GM18858 (cell line): ENCODE data around the gene NHERF2.

Source experiments
- ATAC-seq: cut with Tn5 transposase; IDR thresholded peaks from one replicate; pipeline ENCODE4 v1.9.1; 2021; ENCODE audit not compliant: unreplicated experiment

Gene NHERF2

DNA sequence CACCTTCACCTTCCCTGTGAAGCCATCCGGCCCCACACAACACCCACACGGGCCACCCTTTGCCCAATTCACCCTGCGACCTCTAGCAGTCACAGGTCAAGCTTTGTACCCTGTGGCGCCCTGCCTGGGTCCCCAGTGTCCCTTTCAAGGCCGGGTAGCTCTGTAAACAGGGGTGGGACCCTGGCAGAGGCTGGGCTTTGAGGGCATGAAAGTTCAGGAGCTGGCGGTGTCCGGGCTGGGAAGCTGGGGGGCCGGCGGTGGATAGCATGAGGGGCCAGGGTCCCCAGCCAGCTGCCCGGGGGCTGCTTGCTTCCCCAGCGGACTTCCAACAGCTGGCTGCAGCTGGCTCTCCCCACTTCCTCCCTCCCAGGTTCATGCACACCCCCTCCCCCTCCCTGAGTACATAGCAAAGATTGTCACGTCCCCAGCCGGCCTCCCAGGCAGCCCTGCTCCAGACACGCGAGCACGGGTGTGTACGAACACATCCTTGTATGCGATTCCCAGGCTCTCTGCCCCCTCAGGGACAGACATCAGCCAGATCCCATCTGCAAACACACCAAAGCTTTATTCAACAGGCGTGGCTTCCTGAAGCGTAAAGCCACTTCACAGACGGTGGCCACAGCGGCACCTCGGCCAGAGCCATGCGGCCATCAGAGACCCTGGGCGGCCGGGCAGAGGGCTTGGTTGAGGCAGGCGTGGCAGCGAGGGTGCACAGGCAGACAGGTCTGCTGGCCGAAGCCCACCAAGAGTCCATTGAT is 12.8 kb downstream of the NHERF2 start:
- no peak for ATAC-seq

DNA sequence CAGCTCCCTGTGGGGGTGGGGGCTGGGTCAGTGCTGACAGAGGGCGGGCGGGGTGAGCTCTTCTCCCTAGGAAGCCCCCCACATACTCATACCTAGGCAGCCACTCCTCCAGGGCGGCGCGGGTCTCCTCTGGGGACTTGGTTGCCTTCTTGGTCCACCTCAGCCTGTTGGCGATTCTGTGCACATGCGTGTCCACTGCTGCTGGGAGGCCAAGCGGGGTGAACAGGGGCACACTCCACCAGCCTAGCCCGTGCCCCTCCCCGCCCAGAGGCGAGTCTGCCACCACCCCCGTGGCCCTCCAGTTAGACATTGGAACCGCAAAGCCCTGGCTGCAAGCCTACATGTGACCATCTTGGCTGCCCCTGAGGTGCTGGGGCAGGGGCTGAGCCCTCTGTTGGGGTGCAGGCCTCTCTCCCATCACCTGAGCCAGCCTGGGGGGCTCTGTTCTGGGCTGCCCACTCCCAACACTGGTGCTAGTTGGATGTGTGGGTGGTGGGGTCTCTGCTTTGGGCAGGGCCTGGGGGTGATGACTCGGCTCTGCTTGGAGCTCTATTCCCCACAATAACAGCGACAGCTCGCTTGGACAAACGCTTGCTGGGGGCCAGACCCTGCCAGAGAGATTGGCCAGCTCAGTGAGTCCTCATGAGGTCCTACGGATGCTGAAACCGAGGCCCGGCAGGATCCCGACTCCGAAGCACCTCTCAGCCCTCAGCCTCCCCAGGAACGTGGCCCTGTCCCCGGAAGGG is 13.5 kb downstream of the NHERF2 start:
- no peak for ATAC-seq

DNA sequence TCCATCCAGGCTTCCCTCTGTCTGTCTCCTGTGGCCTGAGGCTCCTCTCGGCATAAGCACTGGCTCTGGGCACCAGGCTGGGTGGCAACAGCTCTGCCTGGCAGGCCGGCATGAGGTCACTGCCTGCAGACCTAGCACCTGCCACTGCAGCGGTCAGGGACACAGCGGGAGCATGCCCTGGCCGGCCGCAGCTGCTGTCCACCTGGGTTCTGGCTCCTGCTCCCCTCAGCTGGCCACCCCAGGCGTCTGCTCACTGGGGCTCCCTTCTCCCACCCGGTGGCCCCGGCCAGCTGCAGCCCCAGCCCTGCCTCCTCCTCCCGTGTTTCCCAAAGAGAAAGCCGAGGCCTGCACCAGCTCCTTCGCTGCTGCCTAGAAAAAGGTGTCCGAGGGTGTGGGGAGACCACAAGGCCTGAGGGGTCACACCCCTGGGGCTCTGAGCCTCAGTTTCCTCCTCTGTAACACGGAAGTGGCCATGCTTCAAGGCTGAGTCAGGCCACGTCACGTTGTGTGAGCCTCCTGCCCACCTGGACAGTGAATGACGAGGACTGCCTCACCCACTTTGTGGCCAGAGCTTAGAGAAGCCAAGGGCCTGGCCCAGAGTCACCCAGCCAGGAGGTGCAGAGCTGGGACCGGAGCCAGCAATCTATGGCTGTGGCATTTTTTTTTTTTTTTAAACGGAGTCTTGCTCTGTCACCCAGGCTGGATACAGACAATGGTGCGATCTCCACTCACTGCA is 14.3 kb downstream of the NHERF2 start:
- ATAC-seq = no peak

DNA sequence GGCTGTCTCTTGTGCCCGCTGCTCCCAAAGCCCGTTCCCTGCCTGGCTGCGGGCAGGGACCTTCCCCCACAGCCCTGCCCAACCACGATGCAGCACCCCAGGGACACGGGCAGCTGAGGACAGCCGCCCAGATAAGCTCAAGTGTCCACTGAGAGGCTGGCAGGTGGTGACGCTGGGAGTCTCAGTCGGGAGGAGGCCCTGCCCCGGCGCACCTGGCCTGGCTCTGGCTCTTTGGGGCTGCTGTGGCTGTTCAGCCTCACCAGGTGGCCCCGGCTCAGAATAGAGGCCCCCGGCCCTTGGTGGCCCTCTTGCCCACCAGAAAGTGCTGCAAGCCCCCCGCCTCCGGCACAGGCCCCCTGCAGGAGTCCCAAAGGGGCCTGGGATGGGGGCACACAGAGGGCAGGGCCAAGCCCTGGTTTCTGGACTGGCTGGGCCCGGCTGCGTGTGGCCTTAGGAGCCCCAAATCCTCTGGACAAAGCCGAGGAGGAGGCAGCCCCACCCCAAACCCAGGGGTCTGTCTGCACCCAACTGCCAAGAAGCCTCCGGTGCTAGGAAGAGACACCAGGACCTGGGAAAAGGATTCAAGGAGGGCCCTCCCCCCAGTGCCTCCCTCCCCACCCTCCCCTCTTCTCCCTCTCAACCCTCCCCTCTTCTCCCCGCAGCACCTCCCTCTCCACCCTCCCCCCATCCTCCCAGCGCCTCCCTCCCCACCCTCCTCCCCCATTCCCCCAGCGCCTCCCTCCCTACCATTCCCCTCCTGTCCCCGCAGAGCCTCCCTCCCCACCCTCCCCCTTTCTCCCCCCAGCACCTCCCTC is 15.7 kb downstream of the NHERF2 start:
- no peak for ATAC-seq

DNA sequence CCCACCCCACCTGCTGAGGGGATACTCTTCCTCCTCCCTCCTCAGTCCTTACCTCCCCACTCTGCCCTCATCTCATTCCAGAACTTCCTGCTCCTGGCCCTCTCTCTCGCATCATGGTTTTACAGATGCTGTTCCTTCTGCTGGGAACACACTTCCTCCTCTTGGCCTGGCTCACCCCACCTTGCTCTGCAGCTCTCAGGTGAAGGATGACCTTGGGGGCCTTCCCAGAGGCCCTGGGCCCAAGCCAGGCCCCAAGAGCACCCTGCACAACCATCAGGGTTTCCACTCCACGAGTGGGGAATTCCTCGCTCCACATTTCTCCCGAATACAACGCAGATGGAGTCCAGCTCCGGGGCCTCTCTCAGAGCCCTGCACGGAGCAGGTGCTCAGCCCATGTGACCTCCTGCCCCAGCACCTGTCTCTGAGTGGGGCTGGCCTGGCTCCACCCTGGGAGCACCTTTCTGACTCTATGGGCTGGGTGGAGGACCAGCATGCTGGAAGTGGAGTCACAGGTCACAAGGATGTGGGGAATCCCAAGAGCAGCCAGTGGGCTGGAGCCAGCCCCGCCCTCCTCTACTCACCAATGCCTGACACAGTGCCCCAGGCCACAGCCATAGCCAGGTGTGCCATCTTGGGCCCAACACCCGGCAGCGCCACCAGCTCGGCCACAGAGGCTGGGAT is 16.4 kb downstream of the NHERF2 start:
- ATAC-seq = no peak

DNA sequence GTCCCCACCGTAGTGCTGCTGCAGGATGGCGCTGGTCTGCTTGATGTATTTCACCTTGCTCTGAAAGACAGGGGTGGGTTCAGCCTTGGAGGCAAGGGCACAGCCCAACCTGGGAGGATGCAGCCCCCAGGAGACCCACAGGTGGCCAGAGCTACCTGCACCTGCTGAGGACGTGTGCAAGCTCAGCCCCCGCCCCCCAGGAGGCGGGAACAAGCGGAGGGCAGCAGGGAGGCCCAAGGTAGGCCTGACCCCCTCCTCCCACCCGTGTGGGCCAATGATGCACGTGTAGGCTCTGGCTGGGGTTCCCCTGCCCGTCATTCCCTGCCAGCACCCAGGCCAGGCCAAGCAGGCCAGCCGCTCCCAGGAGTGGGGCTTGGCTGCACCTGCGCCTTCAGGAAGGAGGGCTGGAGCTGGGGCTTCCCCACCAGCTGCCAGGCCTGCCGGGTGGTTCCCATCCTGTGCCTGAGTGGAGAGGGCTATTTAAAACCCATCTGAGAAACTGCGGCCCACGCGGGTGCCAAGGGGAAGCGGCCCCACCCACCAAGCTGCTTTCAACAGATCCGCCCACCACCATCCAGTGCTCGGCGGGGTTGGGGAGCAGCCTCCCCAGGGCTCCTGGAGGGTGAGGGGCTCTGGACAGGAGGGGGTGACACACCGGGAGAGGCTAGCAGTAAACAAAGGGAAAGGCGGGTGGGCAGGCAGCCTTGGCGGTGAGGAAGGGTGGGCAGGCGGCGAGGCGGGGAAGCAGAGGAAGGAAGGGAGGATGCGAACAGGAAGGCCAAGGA is 17.2 kb downstream of the NHERF2 start:
- ATAC-seq = no peak

DNA sequence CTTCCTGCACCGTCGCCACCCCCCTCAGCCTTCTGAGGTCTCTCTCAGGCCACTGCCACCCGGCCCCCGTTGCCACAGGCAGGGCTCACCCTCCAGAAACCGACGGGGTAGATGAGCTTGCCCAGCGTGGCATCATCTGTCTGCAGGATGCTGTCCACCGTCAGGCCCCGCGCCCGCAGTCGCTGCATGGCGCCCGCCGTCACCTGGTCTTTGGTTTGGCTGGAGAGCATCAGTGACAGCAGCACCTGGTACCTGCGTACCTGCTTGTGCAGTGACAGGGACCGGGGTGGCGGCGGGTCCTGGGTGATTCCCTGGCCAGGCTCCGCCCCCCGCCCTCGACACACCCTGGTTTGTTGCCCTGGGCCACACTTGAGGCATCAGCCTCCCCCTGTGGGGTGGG is 17.8 kb downstream of the NHERF2 start:
- ATAC-seq = no peak

DNA sequence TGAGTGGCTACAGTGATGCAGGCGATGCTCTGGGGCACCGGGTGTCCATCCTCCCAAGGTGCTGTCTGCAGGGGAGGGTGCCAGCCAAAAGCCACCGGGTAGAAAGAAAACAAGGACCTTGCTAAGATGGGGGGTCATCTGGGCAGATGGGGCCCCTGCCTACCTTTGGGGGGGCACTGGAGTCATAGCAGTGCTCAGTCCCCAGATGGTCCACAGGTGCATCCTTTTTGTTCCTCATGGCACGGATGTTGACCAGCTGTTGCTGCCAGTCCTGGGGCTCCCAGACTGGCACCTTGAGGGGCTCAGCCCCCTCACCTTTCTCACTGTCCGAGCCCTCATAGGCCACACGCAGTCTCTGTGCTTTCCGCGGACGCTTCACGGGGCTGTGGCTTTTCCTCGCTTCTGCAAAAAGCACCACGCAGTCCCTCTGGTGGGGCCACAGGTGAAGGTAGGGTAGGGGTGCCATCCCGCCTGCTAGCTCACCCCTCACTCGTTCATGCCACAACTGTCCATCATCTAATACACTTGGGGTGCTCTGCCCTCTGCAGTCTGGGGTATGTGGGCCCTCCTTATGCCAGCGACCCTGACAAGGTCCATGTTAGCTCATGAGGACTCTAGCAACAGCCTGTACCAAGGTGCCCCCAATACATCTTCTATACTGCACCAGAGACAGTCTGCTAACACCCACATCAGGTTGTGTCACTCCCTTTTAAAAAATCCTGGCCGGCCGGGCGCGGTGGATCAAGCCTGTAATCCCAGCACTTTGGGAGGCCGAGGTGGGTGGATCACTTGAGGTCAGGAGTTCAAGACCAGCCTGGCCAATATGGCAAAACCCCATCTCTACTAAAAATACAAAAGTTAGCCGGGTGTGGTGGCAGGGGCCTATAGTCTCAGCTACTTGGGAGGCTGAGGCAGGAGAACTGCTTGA is 19.5 kb downstream of the NHERF2 start:
- no peak for ATAC-seq

DNA sequence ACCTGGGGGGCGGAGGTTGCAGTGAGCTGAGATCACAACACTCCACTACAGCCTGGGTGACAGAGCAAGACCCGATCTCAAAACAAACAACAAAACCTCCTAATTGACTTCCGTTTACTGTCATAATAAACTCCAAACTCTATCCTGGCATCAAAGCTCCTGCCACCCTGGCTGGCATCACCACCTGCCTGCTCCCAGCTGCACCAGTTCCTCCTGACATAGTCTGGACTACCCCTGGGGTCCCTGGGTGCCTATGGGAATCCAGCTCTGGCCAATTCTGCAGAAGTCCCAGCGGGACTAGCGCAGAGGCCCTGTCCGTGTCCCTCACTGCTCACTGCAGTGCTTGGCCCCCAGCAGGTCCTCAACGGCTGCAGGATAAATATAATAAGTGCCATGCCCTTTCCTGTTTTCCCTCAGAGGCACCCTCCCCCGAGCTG is 20.2 kb downstream of the NHERF2 start:
- ATAC-seq = no peak

DNA sequence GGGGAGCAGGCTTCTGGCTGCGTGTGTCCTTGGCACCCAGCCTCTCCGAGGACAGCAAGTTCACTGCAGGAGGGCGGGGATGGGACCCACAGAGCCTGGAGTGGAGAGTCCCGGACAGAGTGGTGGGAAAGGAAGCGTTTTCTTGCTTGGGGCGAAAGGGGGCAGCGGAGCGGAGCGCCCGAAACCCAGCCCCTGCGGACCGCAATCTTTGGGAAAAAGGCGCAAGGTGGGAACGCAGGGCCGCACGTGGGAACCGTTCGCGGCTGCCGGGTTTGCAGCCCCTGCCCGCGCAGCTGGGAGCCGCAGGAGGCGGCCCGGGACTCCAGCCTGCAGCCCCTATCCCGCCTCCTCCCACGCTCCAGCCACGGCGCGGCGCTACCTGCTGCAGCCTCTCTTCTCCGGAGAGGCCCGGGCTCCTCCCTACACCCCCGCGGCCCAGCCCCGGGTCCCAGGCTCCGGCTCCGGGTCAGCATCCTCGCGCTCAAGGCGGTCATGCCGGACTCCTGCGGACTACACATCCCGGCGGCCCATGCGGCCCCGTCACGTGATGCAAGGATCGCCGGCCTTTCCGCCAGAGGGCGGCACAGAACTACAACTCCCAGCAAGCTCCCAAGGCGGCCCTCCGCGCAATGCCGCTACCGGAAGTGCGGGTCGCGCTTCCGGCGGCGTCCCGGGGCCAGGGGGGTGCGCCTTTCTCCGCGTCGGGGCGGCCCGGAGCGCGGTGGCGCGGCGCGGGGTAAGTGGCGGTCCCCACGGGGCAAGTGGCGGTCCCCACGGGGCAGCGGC is 20.8 kb downstream of the NHERF2 start, which contains the start of the genes NTHL1 and TSC2:
NTHL1 (minus strand) TSS at position 505 of the 786 bp plus-strand sequence; CDS start at position 494, 11 bp downstream.
TSC2 (plus strand) TSS at position 656 of the 786 bp plus-strand sequence. CDS start 631 bp downstream, outside the sequence.
- peak; percentile 77 for ATAC-seq

DNA sequence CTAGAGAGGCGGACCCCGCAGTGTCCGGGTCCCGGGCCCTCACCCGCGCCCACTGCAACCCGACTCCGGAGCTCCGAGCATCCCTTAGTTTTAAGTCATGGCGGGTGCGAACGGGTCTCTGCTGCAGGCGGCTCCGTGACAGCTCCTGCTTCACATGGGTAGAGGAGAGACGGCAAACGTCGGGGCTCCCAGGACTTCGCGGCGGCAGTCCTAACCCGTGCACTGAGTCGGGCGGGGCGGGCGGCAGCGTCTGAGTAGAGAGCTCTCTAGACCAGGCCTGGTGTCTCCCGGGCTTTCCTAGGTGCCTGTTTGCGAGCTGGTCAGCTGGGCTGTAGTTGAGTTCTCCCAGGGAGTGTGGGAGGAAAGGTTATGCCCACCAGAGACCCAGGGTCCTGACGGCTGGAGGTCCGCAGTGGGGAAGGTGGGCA is 21.4 kb downstream of the NHERF2 start:
- ATAC-seq = no peak

DNA sequence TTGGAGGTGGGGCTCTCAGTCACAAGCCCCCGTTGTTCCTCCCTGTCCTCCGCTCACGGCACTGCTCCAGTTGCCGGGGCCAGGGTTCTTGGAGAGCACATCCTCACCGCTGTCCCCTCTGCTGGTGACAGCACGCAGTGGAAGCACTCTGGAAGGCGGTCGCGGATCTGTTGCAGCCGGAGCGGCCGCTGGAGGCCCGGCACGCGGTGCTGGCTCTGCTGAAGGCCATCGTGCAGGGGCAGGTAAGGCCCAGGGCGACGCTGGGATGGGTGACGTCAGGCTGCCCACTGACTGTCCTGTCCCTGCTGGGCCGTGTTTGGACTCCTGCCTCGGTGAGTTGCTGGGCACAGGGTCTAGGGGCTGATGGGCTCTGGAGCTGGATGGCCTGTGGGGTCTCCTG is 26.5 kb downstream of the NHERF2 start:
- no peak for ATAC-seq

DNA sequence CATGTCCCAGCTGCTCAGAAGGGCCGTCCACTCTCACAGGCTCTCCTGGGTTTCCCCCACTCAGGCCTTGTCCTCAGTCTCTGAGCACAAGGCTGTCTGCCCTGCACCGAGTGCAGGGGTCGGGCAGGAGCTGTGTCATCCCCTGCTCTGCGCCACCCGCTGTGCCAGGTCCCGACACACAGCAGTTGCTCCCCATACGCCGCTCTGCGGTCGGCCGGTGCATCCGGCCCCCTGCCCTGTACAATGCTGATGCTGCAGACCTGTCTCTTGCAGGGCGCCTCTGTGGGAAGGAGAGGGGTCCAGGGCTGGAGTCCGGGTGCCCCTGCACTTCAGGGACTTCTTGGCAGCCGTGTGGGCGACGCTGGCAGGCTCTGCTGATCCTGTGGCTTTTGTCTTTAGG is 27.2 kb downstream of the NHERF2 start:
- ATAC-seq = no peak

DNA sequence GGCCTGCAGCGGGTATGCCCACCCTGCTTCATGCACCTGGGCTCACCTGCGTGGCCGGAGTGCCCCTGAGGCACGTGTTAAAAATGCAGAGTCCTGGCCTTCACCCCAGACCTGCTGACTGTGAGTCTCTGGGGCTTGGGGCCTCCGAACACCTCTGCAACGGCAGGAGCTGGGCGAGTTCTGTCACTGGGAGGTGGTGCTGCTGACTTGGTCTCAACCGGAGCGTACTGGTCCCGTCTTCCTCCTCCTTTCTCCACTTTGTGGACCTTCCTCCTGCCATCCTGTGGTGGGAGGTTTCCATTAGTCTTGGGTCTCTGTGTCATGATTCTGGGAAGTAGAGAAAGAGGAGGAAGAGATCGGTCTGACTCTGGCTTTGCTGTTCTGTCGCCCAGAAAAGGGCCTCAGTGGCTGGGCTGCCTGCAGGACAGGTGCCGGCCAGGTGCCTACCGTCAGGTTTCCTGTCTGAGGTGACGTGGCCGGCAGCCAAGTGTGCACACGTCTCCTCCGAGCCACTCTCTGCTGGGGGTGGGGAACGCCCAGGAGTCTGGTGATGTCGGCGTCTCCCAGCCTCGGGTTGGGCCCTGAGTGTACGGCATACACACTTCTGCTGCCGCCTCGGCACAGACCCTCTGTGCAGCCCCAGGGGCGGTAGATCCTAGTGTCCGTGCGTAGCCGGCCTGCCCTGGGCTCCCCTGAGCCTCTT is 28.0 kb downstream of the NHERF2 start:
- ATAC-seq = no peak

DNA sequence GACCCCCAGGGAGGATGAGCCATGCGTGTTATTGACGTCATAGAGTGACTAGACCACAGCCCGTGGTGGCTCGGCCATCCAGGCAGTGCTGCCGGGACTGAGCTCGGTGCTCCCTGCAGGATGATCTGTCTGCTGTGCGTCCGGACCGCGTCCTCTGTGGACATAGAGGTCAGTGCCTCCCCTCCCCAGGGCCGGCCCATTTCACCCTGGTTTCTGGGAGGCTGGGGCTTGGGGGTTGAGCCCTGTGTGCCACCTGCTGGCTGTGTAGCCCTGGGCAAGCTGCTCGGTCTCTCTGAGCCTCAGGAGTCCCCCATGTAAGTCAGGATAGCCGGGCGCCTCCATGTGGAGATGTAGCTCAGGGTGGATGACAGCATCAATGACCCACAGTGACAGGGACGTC is 29.4 kb downstream of the NHERF2 start:
- ATAC-seq = no peak

DNA sequence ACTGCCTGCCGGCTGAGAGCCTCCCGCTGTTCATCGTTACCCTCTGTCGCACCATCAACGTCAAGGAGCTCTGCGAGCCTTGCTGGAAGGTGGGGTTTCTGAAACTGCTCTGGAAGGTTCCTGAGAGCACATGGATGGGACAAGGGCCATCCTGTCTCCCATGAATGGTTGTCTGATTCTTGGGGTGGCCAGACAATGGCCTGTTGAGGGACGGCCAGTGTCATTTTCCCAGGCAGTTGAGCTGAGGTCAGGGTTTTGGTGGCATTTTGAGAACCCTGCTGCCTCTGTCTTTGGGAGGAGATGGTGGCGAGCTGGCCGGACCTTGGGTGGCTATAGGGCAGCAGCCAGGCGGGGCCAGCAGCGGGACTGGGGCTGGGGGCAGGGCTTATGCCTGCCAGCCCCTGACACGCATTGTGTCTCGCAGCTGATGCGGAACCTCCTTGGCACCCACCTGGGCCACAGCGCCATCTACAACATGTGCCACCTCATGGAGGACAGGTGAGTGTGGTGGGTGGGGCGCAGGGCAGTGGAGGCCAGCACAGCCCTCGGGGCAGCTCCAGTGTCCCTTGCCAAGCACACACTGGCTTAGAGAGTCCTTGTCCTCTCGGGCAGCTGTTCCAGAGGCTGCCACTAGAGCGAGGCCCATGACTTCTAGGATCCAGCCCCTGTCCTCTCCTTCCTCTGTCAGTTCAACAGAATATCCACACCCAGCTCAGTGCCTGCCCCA is 30.1 kb downstream of the NHERF2 start:
- ATAC-seq = no peak
